Pons (tissue), 1 donor: ENCODE results near the gene MBIP.

Experiments used
- DNase-seq: peaks from one replicate; pipeline ENCODE4 v3.0.0-alpha.2; 2016; ENCODE audit warnings: low spot score

Gene MBIP

DNA sequence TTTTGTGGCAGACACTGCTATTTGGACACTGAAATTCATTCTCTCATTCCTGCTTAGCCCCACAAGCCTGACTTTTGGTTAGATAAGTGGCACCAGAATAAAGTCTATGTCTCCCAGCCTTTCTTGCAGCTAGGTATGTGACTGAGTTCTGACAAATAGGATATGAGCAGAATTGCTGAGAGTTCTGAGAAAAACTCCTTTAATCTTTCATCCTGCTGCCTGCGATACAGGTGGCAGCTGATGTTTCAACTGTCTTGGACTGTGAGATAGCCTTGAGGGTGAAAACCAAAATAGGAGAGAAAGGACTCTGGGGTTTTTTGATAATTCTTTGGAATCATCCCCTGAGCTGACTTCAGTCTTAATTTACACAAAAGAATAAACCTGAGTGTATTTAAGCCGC is 55.8 kb downstream of the MBIP start:
- DNase-seq: no peak

DNA sequence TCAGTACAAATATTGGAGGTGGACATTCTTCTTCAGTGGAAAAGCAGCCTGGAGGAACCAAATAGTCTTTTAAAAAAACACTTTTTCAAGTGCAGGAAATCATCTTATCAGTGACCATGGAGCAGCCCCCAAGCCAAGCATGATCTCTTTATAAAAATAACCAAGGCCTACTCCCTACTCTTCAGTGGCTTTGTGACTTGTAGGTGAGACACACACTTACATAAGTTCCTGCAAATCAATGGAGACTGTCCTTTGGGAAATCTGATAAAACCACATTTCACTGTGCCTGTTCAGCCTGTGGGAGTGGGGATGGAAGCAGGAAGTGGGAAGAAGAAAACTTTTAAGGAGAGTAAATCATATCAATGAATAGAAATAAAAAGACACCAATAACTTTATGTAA is 56.3 kb downstream of the MBIP start:
- DNase-seq: no peak

DNA sequence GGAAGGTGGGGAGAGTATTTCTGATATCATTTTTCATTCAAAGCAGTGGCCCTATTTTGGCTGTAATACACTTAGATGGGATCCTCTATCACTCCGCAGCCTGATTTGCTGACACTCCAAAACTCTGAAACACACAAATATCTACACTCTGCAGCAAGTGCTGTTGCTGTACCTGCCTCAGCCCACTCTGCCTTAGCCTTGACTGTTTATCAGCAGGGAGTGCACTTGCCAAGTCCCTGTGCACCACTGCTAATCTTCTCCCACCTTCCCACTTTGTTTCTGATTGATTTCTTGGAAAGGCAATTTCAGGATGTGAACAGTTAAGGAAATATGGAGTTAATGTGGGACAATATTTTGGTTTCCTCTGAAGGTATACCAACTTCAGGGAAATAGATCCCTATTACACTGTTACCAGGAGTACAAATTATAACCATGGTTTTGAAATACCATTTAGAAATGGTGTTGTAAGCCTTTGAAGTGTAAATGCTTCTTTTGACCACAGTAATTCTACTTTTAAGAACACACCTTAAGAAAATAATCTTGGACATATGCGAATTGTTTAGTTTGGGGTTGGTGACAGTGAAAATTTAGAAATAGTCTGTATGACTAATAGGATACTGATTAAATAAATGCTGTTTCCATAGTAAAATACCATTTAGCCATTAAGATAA is 59.3 kb downstream of the MBIP start:
- DNase-seq: no peak

DNA sequence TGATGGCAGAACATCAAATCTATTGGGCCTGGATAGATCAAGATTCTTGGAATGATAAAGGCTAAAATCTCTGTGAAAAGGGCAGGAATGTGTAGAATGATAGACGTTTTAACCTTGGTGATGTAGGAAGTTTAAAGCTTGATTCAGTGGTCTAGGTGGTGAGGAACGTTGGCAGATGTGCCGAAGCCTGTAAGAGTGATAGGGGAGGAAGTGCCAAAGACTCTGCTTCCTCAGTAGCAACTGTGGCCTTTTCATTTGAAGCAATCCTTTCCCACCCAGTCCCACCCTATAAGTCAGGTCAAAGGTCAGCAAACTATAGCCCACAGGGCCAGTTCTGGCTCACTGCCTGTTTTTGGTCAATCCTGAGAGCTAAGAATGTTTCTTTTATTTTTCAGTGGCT is 62.2 kb downstream of the MBIP start:
- DNase-seq: no peak

DNA sequence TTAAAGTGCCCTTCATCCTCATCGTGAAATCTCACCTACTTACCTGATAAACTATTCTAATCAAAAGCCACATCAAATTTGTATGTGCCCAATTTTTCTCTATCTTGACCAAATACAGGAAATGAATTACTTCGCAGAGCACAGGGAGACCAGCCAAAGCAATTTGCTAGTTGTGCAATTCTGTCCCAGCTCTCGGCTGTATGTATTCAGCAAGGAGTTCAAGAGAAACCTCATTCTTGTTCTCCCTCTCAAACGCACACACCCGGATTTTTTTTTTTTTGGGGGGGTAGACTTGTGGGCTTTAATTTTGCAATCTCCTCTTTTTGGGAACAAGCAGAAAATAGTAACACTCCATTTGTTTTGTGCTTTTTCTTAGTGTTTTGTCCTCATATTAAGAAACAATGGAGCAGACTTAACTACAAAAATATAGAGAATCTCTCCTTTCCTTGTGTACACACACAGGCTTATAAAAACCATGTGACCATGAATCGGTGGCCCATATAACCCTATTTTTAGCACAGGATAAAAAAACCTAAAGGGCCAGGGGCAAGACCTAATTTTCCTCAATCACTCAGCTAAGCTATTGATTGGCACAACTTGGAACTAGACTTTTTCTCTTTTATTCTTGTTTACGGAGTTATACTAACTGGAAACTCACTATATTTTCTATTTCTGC is 64.2 kb downstream of the MBIP start:
- no peak for DNase-seq

DNA sequence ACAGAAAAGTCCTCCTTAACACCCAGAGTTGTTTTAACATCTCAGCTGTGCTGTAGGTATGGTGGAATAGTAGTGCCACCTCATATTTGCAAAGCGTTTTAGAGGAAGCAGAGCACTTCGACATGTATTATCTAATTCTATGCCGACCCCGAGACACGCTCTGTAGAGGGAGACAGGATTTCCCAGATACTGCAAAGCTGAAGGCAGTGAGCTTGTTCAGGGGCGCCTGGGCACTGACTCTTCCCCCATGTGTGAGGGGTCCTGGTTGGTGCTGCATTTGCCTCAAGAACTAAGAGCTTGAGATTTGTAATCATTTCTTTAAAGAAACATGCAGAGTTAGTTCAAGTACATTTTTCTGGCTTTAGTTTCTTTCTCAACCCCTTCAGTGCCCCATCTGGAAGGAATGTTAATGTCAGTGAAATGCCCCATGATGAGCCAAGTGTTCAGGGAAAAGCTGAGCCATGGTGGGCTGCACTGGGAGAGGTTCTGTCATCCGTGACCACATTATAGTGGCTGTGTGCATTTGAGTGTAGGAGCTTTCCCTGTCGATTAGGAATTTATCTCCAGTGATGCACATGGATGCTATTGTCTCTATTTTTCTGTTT is 66.3 kb downstream of the MBIP start:
- DNase-seq: no peak
